NOMO-1 treated with dmso at 0.1 percent for 144 hours (cell line): Measurements from ENCODE around the gene ANKRD65.
"Not testable (repeated sequence)": the region's sequence is repeated elsewhere in the genome, so short reads cannot be mapped to it uniquely, and the experiment has no call there.

ENCODE experiments used
- DNase-seq: peaks from one replicate; lab custom pipeline; 2025; ENCODE audit not compliant: unreplicated experiment; lab: John Stamatoyannopoulos, UW

ANKRD65 gene

GRCh38 chr1:1373815-1374588 is 47.1 kb downstream of the ANKRD65 start:
- no peak for DNase-seq

DNA sequence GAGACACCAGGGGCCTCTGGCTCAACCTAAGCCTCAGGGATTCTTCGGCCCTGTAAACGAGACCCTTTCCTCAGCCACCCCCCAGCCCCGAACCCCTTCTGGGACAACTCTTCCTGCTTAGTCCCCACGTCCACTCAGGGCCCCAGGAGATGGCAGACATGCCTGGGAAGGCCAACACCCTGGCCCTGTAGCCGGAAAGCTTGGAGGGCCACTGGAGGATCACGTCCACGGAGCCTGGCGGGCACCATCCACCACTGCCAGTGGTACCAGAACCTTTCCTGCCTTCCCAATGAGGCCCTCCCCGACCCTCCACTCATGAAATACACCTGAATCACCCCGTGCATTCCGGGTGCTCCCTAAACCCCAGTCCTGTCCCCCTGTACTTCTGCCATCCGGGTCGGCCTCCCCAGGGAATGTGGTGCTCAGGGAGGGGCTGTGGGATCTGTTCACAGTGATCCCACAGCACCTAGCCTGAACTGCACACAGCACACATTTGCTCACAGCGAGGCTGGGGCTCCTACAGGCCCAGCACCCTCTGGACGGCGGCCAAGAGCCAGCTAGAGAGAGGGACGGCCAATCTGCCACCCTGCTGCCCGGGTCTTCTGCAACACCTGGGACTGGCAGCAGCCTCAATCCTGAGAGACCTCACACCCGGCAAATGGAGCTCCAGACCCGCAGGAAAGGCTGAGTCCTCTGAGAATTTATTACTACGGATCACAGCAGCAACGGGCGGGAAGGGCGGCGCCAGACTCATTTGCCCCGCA is 47.8 kb downstream of the ANKRD65 start:
- DNase-seq, result no peak

DNA sequence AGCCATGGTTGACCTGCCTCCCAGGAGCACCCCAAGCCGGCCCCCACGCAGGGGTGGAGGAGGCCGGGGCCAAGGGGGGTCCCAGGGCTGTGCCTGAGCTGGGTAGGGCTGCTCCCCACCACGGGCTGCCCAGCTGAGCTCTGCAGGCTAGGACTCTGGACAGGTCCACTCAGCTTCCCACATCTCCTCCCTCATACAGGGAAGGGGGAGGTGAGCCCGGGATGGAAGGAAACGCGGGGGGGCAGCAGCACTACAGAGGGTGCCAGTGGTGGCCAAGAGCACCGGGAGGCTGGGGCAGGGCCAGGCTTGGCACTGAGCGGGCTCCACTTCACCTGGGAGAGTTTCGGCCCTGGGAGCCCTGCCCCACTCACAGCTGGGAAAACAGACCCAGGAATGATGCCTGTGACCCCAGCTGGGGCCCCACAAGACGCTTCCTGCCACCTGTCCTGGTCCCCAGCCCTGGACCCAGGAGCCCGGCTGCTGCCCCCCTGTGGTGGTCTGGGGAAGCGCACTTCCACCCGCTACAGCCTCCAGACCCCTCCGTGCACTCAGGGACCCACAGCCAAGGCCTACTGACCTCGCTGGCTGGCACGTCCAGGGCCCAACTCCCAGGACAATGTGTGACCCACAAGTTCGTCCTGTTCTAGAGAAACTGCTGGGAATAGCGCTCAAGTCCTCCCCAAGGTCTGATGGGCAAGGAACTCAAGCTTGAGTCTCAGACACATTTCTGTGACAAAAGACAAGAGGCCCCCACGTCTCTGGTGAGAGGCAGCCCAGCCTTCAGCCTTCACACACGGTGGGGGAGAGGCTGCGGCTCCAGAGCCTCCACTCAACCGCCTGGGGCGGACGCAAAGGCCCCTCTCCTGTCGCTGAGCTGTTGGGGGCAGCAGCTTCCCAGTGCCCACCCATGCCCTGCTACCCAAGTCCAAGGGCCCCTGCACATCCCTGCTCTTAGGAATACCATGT is 49.0 kb downstream of the ANKRD65 start:
- peak; percentile 58 for DNase-seq

DNA sequence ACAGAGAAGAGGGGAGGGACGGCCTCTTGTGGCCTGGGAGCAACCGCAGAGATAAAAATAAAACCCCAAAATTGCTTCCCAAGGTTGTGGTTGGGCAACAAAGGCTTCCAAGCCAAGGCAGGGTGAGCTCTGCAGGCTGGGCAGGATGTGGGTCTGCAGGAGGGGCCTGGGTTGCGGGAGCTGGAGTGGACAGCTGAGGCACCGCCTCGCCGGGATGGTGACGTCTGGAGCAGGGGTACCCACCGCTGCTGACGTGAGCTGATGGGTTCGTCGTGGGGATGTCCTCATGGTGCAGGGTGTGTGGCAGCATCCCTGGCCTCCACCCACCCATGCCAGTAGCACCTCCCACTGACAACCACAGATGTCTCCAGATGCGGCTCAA is 49.7 kb downstream of the ANKRD65 start:
- DNase-seq, result peak; percentile 94

DNA sequence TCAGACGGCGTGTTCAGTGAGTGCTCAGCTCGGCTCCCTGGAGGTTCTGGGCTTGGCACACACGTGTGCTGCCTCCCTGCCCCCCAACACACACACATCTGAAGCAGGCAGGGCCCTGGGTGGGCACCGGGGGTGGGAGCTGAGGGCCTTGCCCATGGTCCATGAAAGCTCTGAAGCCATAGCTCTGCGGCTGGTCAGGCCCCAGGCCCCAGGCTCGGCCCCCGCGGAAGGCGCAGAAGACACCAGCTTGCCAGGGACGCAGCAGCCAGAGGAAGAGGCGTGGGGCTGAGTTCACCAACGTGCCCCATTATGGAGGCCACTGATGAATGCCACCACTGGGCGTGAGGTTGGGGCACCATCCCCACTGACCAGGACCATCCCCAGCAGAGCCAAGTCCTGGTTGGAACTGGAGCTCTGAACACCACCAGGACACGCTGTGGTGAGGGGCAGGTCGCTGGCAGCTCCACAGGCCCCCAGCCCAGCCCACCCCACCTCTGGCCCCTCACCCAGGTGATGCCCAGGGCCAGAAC is 50.2 kb downstream of the ANKRD65 start:
- no peak for DNase-seq

DNA sequence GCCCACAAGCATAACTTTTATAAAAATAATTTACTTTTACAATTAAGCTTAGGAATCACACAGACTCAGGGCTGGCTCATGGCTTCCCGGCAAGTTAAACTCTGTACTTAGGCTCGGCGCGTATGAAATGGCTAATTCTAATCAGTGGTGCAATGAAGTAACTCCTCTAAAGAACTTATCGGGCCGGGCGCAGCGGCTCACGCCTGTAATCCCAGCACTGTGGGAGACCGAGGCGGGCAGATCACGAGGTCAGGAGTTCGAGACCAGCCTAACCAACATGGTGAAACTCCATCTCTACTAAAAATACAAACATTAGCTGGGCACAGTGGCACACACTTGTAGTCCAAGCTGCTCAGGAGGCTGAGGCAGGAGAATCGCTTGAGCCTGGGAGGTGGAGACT is 51.0 kb downstream of the ANKRD65 start:
- DNase-seq, result not testable (repeated sequence)
